HG03575 (cell line): ENCODE data around the gene CEP162.
"Not testable (repeated sequence)": the region's sequence is repeated elsewhere in the genome, so short reads cannot be mapped to it uniquely, and the experiment has no call there.

Source experiments
- ATAC-seq: cut with Tn5 transposase; IDR thresholded peaks from one replicate; pipeline ENCODE4 v1.9.1; 2021; ENCODE audit not compliant: unreplicated experiment, insufficient number of reproducible peaks, low FRiP score; ENCODE audit errors: extremely low read depth

Gene CEP162

DNA sequence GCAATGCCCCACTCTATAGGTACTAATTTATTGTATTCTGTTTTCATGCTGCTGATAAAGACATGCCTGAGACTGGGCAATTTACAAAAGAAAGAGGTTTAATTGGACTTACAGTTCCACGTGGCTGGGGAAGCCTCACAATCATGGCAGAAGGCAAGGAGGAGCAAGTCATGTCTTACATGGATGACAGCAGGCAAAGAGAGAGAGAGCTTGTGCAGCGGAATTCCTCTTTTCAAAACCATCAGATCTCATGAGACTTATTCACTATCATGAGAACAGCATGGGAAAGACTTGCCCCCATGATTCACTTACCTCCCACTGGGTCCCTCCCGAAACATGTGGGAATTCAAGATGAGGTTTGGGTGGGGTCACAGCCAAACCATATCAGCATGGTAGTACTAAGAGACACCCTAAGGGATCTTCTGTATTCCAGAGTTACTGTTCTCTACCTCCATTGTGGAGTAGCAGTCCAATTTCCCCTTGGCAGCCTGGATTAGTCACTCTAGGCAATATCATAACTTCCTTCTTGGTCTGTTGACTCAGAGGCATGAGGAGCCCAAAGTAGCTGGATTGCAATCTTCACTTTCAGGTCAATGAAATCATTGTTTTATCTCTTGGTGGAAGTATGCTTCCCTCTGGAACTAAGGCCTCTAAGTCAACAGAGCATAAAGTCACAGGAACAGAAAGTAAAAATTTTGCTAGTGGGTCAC is 122.1 kb downstream of the CEP162 start:
- not testable (repeated sequence) for ATAC-seq

- ATAC-seq, result no peak
Measured at GRCh38 chr6:84103029-84103428, 124.4 kb downstream of the CEP162 start.

GRCh38 chr6:84095156-84095555 is 132.3 kb downstream of the CEP162 start:
- no peak for ATAC-seq

DNA sequence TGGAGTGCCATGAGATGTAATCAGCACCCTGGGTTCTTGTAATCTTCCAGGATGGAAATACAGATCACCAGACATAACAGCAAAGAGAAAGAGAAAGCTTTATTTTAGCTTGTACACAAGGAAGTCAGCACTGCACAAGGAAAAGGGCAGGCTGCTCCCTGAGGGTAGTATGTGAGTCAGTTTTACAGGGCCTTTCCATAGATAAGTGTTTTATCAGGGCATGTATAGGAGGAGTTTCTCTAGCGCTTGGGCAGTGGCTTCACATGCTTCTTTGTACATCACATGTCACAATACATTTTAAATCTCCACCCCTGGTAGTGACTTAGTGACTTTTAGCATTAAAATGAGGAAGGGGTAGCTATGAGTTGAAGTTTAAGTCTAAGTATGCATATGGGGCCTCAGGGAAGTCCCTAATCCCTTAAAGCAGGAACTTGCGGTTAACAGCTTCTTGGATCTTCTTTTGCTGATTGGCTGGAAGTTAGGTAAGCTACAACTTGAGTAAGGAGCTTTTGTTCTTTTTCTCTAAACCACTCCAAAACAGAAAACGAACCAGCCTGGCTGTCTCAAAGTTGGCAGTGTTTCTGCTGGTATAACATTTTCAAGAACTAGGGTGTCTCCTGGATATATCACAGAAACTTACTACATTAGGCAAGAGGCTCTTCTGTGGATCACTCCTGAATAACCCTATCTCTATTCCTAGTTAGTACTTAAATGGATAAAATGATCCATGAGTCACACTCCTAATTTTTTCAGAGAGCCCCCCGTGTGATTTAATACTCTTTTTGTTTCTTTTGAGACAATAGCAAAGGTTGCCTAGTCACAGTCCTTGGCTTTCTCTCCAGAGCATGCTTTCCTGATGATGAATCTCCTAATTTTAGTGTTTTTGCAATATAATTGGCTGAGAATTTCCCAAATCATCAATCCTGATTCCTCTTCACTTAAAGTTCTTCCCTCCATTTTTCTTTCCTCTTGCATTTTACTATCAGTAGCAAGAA is 133.7 kb downstream of the CEP162 start:
- ATAC-seq, result no peak

- no peak for ATAC-seq
Measured at GRCh38 chr6:84089552-84089951, 137.9 kb downstream of the CEP162 start.

DNA sequence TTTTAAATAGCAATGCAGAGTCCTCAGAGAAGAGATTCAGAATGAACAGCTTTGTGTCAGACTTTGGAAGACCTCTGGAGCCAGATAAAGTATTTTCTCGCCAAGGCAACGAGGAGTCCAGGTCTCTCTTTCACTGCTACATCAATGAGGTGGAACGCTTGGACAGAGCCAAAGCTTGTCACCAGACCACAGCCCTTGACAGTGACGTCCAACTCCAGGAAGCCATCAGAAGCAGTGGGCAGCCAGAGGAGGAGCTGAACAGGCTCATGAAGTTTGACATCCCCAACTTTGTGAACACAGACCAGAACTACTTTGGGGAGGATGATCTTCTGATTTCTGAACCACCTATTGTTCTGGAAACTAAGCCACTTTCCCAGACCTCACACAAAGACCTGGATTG is 138.4 kb downstream of the CEP162 start:
- ATAC-seq, result no peak

GRCh38 chr6:84086545-84087429 is 140.7 kb downstream of the CEP162 start:
- no peak for ATAC-seq

DNA sequence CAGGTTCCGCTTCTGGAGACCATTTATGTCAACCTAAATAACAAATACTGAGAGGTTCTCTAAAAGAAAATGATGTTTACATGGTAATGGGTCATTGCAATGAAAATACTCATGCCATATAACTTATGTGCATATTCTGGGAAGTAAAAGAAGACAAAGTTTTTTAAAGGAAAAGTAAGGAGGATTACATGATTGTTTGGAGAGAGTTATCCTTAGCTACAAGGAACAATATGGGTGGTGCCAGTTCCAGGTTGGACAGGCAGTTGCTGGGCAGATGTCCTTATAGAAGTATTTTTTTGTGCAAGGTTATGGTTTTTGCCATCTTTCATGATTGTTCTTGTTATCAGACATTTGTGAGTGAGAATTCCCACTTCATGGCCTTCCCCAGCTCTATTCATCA is 141.4 kb downstream of the CEP162 start:
- no peak for ATAC-seq

- ATAC-seq, result not testable (repeated sequence)
Measured at GRCh38 chr6:84084705-84085104, 142.7 kb downstream of the CEP162 start.

- no peak for ATAC-seq
Measured at GRCh38 chr6:84082689-84083265, 144.7 kb downstream of the CEP162 start.

GRCh38 chr6:84081222-84081621 is 146.2 kb downstream of the CEP162 start:
- ATAC-seq, result no peak

GRCh38 chr6:84078335-84078734 is 149.1 kb downstream of the CEP162 start:
- ATAC-seq, result no peak

DNA sequence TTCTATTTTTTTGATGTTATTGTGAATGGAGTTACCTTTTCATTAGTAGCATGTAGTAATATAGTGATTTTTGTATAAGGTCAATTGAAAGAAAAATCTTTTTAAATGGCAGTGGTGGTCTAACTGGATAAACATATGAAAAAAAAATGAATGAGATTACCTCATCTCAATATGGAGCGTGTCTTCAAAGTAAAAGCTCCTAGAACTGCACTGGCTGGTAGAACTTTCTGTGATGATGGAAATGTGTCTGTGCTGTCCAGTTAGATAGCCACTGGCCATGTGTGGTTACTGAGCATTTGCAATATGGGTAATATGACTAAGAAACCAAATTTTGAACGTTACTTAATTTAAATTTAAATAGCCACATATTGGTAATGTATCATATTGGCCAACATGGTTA is 149.8 kb downstream of the CEP162 start:
- no peak for ATAC-seq

DNA sequence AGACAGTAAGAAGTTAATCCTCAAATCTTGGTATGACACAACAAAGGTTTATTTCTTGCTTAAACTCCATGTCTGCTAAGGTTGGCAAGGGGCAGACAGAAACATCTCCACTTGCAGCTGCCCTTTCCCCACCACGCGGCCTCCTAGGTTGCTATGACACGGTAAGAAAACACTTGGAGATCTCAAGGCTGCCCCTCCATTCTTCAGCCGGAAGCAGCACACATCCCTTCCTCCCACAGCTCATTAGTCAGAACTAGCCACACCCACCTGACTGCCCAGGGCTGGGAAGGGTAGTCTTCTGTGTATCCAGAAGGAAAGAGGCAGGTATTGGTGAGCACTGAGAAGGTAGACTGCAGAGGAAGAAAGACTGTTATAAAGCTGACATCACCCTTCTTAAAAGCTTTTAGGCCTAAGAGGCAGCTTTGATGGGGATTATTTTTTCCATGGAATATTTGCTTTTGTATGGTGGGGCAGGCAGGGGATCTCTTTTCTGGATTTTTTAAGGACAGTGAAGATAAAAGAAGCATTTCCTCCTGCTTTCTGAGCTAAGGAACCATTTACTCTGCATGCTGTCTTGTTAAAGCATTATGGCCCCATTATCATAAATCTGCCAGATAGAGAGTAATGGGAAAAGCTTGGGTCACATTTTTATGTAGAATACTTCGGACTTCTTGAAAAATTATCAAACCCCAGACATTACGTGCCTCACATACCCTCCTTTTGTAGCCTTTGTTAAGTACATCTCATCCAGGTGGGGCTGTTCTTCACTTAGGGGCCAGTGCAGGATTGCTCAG is 152.3 kb downstream of the CEP162 start:
- ATAC-seq, result no peak
